Measurements from ENCODE around the gene LRMDA.
"Not testable (repeated sequence)": the region's sequence is repeated elsewhere in the genome, so short reads cannot be mapped to it uniquely, and the experiment has no call there.

DNA sequence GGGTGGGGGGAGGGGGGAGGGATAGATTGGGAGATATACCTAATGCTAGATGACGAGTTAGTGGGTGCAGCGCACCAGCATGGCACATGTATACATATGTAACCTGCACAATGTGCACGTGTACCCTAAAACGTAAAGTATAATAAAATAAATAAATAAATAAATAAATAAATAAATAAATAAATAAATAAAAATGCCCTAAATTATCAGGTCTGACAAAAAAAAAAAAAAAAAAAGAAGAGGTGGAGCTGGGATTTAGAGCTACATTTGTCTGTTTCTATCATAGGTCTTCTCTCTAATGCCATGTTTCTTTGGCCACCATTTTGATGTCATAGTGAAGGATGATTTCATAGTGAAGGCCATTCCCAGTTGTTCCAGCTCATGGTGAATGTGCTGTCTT, 1095.4 kb downstream of the LRMDA start:
- TF ChIP-seq EZH2 (IDR thresholded peaks at IDR 0.05; ENCODE audit: borderline replicate concordance, low read depth, low read length, severe bottlenecking); MYC (IDR thresholded peaks at IDR 0.05; ENCODE audit: low read depth, low read length); POLR2A (IDR thresholded peaks at IDR 0.05; ENCODE audit: low read depth, low read length); POLR2AphosphoS5 (IDR thresholded peaks at IDR 0.05; ENCODE audit: insufficient read depth, low read depth, low read length); MAX (IDR thresholded peaks at IDR 0.05; ENCODE audit: insufficient read depth, insufficient read length); JUN (IDR thresholded peaks at IDR 0.05; ENCODE audit: borderline replicate concordance, insufficient read depth, insufficient read length, low read depth); FOS (IDR thresholded peaks at IDR 0.05; ENCODE audit: borderline replicate concordance, insufficient read depth, low read length): not testable (repeated sequence)
- TF ChIP-seq, protein P1, sequence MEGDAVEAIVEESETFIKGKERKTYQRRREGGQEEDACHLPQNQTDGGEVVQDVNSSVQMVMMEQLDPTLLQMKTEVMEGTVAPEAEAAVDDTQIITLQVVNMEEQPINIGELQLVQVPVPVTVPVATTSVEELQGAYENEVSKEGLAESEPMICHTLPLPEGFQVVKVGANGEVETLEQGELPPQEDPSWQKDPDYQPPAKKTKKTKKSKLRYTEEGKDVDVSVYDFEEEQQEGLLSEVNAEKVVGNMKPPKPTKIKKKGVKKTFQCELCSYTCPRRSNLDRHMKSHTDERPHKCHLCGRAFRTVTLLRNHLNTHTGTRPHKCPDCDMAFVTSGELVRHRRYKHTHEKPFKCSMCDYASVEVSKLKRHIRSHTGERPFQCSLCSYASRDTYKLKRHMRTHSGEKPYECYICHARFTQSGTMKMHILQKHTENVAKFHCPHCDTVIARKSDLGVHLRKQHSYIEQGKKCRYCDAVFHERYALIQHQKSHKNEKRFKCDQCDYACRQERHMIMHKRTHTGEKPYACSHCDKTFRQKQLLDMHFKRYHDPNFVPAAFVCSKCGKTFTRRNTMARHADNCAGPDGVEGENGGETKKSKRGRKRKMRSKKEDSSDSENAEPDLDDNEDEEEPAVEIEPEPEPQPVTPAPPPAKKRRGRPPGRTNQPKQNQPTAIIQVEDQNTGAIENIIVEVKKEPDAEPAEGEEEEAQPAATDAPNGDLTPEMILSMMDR (IDR thresholded peaks at IDR 0.05; ENCODE audit: extremely low read depth in 1 of 2, insufficient read depth in 1 of 2, low read depth in 1 of 2, low read length in 2 of 2): not testable (repeated sequence)
